ENCODE measurements around the gene FZD10.

Gene FZD10

GRCh38 chr12:130124106-130124505, 38.2 kb upstream of the FZD10 start:
- Histone ChIP-seq H2AFZ (ENCODE audit: low read length) (no peak overlapping the region), H3F3A (ENCODE audit: insufficient read depth, low read length) (no peaks in the 10 kb centered on the region), H3K9ac (ENCODE audit: low read length) (no peak overlapping the region), H3K27me3 (ENCODE audit: insufficient read depth, low read length) (no peaks in the 10 kb centered on the region; the same call in 1 of the 2 replicates), H3K4me2 (ENCODE audit: low read length) (no peak overlapping the region), H3K36me3 (ENCODE audit: insufficient read depth, low read length) (no peaks in the 10 kb centered on the region), H3K9me3 (ENCODE audit: low read length) (no peaks in the 10 kb centered on the region), H3K4me3 (ENCODE audit: low read depth, low read length, poor library complexity, severe bottlenecking) (no peak overlapping the region), H3K4me1 (ENCODE audit: insufficient read depth, low read length, severe bottlenecking) (no peaks in the 10 kb centered on the region), H4K20me1 (ENCODE audit: insufficient read depth, low read length) (no peaks in the 10 kb centered on the region), H3K79me2 (ENCODE audit: insufficient read depth, low read length) (no peaks in the 10 kb centered on the region), H3K27ac (ENCODE audit: low read depth, low read length, poor library complexity, severe bottlenecking) (no peak overlapping the region), H3K9me2 (ENCODE audit: low read depth, low read length) (no peaks in the 10 kb centered on the region)
- no peak for TF ChIP-seq EZH2 (IDR thresholded peaks at IDR 0.05; ENCODE audit: borderline replicate concordance, low read length)
- no peak for TF ChIP-seq CTCF (IDR thresholded peaks at IDR 0.05; ENCODE audit: low read length)

- Histone ChIP-seq H3K36me3 (ENCODE audit: insufficient read depth, low read length) (no peaks in the 10 kb centered on the region), H3K9me3 (ENCODE audit: low read length) (no peaks in the 10 kb centered on the region)
- no peak for TF ChIP-seq CTCF (IDR thresholded peaks at IDR 0.05; ENCODE audit: low read length)
- TF ChIP-seq EZH2 (IDR thresholded peaks at IDR 0.05; ENCODE audit: borderline replicate concordance, low read length) = no peak
These were observed 37.5 kb upstream of the FZD10 start for GRCh38 chr12:130124605-130125244.

GRCh38 chr12:130126023-130126432, 36.2 kb upstream of the FZD10 start:
- no peak overlapping the region for H3K4me3 ChIP-seq (ENCODE audit: low read depth, low read length, poor library complexity, severe bottlenecking)

More at GRCh38 chr12:130124605-130125244, 37.5 kb upstream of the FZD10 start:
- Histone ChIP-seq H4K20me1 (ENCODE audit: insufficient read depth, low read length) (no peaks in the 10 kb centered on the region), H3K27me3 (ENCODE audit: insufficient read depth, low read length) (no peaks in the 10 kb centered on the region; the same call in 1 of the 2 replicates), H3K9ac (ENCODE audit: low read length) (no peak overlapping the region), H3F3A (ENCODE audit: insufficient read depth, low read length) (no peaks in the 10 kb centered on the region), H3K9me2 (ENCODE audit: low read depth, low read length) (no peaks in the 10 kb centered on the region), H3K4me2 (ENCODE audit: low read length) (no peak overlapping the region), H3K79me2 (ENCODE audit: insufficient read depth, low read length) (no peaks in the 10 kb centered on the region), H2AFZ (ENCODE audit: low read length) (no peak overlapping the region), H3K4me3 (ENCODE audit: low read depth, low read length, poor library complexity, severe bottlenecking) (no peak overlapping the region), H3K4me1 (ENCODE audit: insufficient read depth, low read length, severe bottlenecking) (no peaks in the 10 kb centered on the region), H3K27ac (ENCODE audit: low read depth, low read length, poor library complexity, severe bottlenecking) (no peak overlapping the region)

More at GRCh38 chr12:130126023-130126432, 36.2 kb upstream of the FZD10 start:
- Histone ChIP-seq H2AFZ (ENCODE audit: low read length) (no peak overlapping the region), H3K27me3 (ENCODE audit: insufficient read depth, low read length) (no peaks in the 10 kb centered on the region; the same call in 1 of the 2 replicates), H3K27ac (ENCODE audit: low read depth, low read length, poor library complexity, severe bottlenecking) (no peak overlapping the region), H3K4me2 (ENCODE audit: low read length) (no peak overlapping the region), H3K9me3 (ENCODE audit: low read length) (no peaks in the 10 kb centered on the region), H3K4me1 (ENCODE audit: insufficient read depth, low read length, severe bottlenecking) (no peaks in the 10 kb centered on the region), H3K9me2 (ENCODE audit: low read depth, low read length) (no peaks in the 10 kb centered on the region), H3K9ac (ENCODE audit: low read length) (no peak overlapping the region), H3F3A (ENCODE audit: insufficient read depth, low read length) (no peaks in the 10 kb centered on the region), H4K20me1 (ENCODE audit: insufficient read depth, low read length) (no peaks in the 10 kb centered on the region), H3K79me2 (ENCODE audit: insufficient read depth, low read length) (no peaks in the 10 kb centered on the region), H3K36me3 (ENCODE audit: insufficient read depth, low read length) (no peaks in the 10 kb centered on the region)
- TF ChIP-seq EZH2 (IDR thresholded peaks at IDR 0.05; ENCODE audit: borderline replicate concordance, low read length) = no peak
- no peak for TF ChIP-seq CTCF (IDR thresholded peaks at IDR 0.05; ENCODE audit: low read length)

Measured in OCI-LY1 (cell line).